ENCODE results near the gene BRSK2.
"Not testable (repeated sequence)": the region's sequence is repeated elsewhere in the genome, so short reads cannot be mapped to it uniquely, and the experiment has no call there.

GRCh38 chr11:1358931-1359330, 30.8 kb upstream of the BRSK2 start:
- TF ChIP-seq ZNF274 (IDR thresholded peaks at IDR 0.05; ENCODE audit: low read depth, low read length); YY1 (IDR thresholded peaks at IDR 0.05; ENCODE audit: insufficient read depth, insufficient read length): not testable (repeated sequence)
